K562 (cell line): ENCODE measurements around the gene AMPD3. TPM values are rescaled to one million over a fixed set of nuclear protein-coding genes. Genes with fewer than 3 reads are reported as not detected.
A peak's percentile ranks its signal among the peaks of the same experiment; 100 is the strongest.

Experiments used
- CBFA2T3 ChIP-seq: fragments of 450-650 bp; IDR thresholded peaks from 2 replicates; pipeline ENCODE4 v1.6.1; 2017
- CBX2 ChIP-seq: fragments of 200-600 bp; sonication (generic); IDR thresholded peaks from one replicate; pipeline ENCODE4 v1.6.1; 2012; ENCODE audit warnings: mild to moderate bottlenecking, low read length, inconsistent platforms; ENCODE audit not compliant: insufficient read depth, poor library complexity, severe bottlenecking
- CEBPG ChIP-seq, 3 experiments: fragments of 200-800 bp in 1 of 3; sonication (Bioruptor generic) in 1 of 3; sonication (generic) in 1 of 3; formaldehyde crosslinking in 1 of 3; IDR thresholded peaks in 2 of 3; conservative IDR thresholded peaks in 1 of 3; 2 replicates each; pipeline versions ENCODE4 v1.6.1 to v1.8.0; 2016 to 2022; ENCODE audit warnings: missing compliant biosample characterization in 2 of 3, missing genetic modification characterization in 2 of 3, mild to moderate bottlenecking in 1 of 3, missing genetic modification reagents in 1 of 3
- HMG20A ChIP-seq: fragments of 450-650 bp; formaldehyde crosslinking; conservative IDR thresholded peaks from 2 replicates; pipeline ENCODE4 v1.4.0; 2020; ENCODE audit warnings: mild to moderate bottlenecking, mixed read lengths
- SMAD4 ChIP-seq: fragments of 250-450 bp; sonication (Bioruptor Pico); conservative IDR thresholded peaks from 2 replicates; pipeline ENCODE4 v1.8.0; 2021; ENCODE audit warnings: inconsistent platforms, mild to moderate bottlenecking, moderate library complexity
- ZNF384 ChIP-seq: IDR thresholded peaks from 2 replicates; pipeline ENCODE4 v1.6.1; 2012; ENCODE audit warnings: low read depth, low read length, improper control_type of control experiment
- ZNF668 ChIP-seq: fragments of 250-450 bp; sonication (Bioruptor Pico); IDR thresholded peaks from 2 replicates; pipeline ENCODE4 v1.8.0; 2022; ENCODE audit warnings: mild to moderate bottlenecking, inconsistent platforms
- ZNF830 ChIP-seq: fragments of 250-450 bp; sonication (Bioruptor Pico); IDR thresholded peaks from 2 replicates; pipeline ENCODE4 v1.5.0; 2021; ENCODE audit warnings: mild to moderate bottlenecking
- polyA plus RNA-seq, 8 experiments: library from polyadenylated mRNA; depleted of rRNA in 4 of 8; stranded (reverse) in 5 of 8; unstranded in 3 of 8; fragments of >200 nt; fragmentation: Nextera tagmentation in 2 of 8; fragmentation: Illumina TruSeq in 1 of 8; extraction: Ambion mirVana in 2 of 8; extraction: Trizol in 1 of 8; gene quantifications; 2 replicates each; pipeline versions ENCODE4 v1.2.1 to v1.2.3, GENCODE V29; 2011 to 2014; ENCODE audit warnings: inconsistent platforms in 1 of 8, missing spikeins in 1 of 8
- total RNA-seq, 7 experiments: library from RNA; depleted of rRNA in 6 of 7; stranded (reverse); fragments of >200 nt in 6 of 7; fragmentation: Illumina TruSeq in 2 of 7; extraction: Trizol in 2 of 7; gene quantifications; 2 replicates each; pipeline versions ENCODE4 v1.2.1 to v1.2.3, GENCODE V29; 2011 to 2021; ENCODE audit warnings: low replicate concordance in 1 of 7
- TF ChIP-seq, protein P1 (sequence below): fragments of 450-650 bp; IDR thresholded peaks from 2 replicates; pipeline ENCODE4 v1.6.1; 2016; ENCODE audit warnings: mild to moderate bottlenecking, moderate library complexity
- TF ChIP-seq, protein P2 (sequence below), 2 experiments: IDR thresholded peaks; 2 replicates each; pipeline ENCODE4 v1.6.1; 2011; ENCODE audit warnings: borderline replicate concordance in 1 of 2, control low read depth in 1 of 2, low read depth in 1 of 2, low read length in 1 of 2, mild to moderate bottlenecking in 1 of 2, mixed read lengths in 1 of 2, moderate library complexity in 1 of 2; ENCODE audit not compliant: insufficient read depth in 1 of 2, insufficient read length in 1 of 2, poor library complexity in 1 of 2, severe bottlenecking in 1 of 2; ENCODE audit errors: extremely low read depth in 1 of 2

Gene AMPD3
- total and polyA plus RNA-seq, 9 of the 15 experiments (the other 6 are each of a cell fraction or from before 2014, with no cell fraction given) = 4.4 to 23.6 (median 11.2) TPM

DNA sequence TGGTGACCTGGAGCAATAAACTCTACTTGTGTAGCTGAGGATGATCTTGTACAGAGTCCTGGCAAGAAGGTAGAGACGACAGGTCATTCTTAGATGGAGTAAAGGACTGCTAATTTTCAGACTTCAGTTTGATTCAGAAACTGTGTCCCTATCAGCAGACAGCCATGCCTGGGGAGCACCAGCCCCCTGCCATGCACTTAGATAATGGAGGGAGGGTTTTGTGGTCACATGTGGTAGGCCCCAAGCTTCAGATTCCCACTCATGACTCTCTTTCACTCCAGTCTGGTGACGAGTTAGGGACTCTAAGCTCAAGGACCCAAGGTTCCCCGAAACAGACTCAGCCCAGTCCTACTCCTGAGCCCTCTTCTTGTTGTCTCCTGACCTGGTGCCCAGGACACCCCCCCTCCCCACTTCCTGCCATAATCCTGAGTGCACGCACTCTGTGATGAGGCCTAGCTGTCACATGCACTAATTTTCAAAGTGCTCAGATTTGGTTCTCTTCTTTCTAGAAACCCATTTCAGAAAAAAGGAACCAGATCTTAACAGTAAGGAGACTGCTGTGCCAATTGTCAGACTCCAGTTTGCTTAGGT is 10.2 kb upstream of the AMPD3 start (continued):
- TF ChIP-seq, protein P1, sequence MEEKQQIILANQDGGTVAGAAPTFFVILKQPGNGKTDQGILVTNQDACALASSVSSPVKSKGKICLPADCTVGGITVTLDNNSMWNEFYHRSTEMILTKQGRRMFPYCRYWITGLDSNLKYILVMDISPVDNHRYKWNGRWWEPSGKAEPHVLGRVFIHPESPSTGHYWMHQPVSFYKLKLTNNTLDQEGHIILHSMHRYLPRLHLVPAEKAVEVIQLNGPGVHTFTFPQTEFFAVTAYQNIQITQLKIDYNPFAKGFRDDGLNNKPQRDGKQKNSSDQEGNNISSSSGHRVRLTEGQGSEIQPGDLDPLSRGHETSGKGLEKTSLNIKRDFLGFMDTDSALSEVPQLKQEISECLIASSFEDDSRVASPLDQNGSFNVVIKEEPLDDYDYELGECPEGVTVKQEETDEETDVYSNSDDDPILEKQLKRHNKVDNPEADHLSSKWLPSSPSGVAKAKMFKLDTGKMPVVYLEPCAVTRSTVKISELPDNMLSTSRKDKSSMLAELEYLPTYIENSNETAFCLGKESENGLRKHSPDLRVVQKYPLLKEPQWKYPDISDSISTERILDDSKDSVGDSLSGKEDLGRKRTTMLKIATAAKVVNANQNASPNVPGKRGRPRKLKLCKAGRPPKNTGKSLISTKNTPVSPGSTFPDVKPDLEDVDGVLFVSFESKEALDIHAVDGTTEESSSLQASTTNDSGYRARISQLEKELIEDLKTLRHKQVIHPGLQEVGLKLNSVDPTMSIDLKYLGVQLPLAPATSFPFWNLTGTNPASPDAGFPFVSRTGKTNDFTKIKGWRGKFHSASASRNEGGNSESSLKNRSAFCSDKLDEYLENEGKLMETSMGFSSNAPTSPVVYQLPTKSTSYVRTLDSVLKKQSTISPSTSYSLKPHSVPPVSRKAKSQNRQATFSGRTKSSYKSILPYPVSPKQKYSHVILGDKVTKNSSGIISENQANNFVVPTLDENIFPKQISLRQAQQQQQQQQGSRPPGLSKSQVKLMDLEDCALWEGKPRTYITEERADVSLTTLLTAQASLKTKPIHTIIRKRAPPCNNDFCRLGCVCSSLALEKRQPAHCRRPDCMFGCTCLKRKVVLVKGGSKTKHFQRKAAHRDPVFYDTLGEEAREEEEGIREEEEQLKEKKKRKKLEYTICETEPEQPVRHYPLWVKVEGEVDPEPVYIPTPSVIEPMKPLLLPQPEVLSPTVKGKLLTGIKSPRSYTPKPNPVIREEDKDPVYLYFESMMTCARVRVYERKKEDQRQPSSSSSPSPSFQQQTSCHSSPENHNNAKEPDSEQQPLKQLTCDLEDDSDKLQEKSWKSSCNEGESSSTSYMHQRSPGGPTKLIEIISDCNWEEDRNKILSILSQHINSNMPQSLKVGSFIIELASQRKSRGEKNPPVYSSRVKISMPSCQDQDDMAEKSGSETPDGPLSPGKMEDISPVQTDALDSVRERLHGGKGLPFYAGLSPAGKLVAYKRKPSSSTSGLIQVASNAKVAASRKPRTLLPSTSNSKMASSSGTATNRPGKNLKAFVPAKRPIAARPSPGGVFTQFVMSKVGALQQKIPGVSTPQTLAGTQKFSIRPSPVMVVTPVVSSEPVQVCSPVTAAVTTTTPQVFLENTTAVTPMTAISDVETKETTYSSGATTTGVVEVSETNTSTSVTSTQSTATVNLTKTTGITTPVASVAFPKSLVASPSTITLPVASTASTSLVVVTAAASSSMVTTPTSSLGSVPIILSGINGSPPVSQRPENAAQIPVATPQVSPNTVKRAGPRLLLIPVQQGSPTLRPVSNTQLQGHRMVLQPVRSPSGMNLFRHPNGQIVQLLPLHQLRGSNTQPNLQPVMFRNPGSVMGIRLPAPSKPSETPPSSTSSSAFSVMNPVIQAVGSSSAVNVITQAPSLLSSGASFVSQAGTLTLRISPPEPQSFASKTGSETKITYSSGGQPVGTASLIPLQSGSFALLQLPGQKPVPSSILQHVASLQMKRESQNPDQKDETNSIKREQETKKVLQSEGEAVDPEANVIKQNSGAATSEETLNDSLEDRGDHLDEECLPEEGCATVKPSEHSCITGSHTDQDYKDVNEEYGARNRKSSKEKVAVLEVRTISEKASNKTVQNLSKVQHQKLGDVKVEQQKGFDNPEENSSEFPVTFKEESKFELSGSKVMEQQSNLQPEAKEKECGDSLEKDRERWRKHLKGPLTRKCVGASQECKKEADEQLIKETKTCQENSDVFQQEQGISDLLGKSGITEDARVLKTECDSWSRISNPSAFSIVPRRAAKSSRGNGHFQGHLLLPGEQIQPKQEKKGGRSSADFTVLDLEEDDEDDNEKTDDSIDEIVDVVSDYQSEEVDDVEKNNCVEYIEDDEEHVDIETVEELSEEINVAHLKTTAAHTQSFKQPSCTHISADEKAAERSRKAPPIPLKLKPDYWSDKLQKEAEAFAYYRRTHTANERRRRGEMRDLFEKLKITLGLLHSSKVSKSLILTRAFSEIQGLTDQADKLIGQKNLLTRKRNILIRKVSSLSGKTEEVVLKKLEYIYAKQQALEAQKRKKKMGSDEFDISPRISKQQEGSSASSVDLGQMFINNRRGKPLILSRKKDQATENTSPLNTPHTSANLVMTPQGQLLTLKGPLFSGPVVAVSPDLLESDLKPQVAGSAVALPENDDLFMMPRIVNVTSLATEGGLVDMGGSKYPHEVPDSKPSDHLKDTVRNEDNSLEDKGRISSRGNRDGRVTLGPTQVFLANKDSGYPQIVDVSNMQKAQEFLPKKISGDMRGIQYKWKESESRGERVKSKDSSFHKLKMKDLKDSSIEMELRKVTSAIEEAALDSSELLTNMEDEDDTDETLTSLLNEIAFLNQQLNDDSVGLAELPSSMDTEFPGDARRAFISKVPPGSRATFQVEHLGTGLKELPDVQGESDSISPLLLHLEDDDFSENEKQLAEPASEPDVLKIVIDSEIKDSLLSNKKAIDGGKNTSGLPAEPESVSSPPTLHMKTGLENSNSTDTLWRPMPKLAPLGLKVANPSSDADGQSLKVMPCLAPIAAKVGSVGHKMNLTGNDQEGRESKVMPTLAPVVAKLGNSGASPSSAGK = peak; percentile 37; the same call in 1 of the 2 replicates
- TF ChIP-seq ZNF384 = no peak
- TF ChIP-seq HMG20A (CRISPR knock-in tag) = no peak
- TF ChIP-seq CBFA2T3 = peak; percentile 64
- TF ChIP-seq, protein P2, sequence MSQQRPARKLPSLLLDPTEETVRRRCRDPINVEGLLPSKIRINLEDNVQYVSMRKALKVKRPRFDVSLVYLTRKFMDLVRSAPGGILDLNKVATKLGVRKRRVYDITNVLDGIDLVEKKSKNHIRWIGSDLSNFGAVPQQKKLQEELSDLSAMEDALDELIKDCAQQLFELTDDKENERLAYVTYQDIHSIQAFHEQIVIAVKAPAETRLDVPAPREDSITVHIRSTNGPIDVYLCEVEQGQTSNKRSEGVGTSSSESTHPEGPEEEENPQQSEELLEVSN (IDR thresholded peaks at IDR 0.05; ENCODE audit: borderline replicate concordance in 1 of 2, extremely low read depth in 1 of 2, insufficient read depth in 1 of 2, insufficient read length in 1 of 2, low read depth in 1 of 2, low read length in 1 of 2, poor library complexity in 1 of 2, severe bottlenecking in 1 of 2) = no peak
- TF ChIP-seq SMAD4 (CRISPR knock-in tag) = 0 out of 2 replicates have a peak, but pooled peaks have one; percentile 33
- TF ChIP-seq CEBPG (CRISPR knock-in tag; IDR thresholded peaks at IDR 0.05) = no peak
- no peak for TF ChIP-seq CEBPG (tag; conservative IDR thresholded peaks at IDR 0.05 in 1 of 2, IDR thresholded peaks at IDR 0.05 in 1 of 2)
- TF ChIP-seq CBX2 = no peak
- no peak for TF ChIP-seq ZNF668 (CRISPR knock-in tag)
- TF ChIP-seq ZNF830 (CRISPR knock-in tag) = no peak
